LNCaP clone FGC (cell line): ENCODE measurements around the gene TAS1R3.
A peak's percentile ranks its signal among the peaks of the same experiment; 100 is the strongest.

Experiments used
- DNase-seq: peaks from one replicate; pipeline ENCODE4 v3.0.0-alpha.2; 2011; ENCODE audit warnings: low read depth
- H3K4me3 ChIP-seq: 2 replicates; pipeline ENCODE4 v1.5.1; 2011; ENCODE audit warnings: mild to moderate bottlenecking, low read depth, low read length, control low read depth
- CTCF ChIP-seq: IDR thresholded peaks from 2 replicates; pipeline ENCODE4 v1.5.1; 2012; ENCODE audit warnings: mild to moderate bottlenecking; ENCODE audit not compliant: control insufficient read depth, insufficient read depth; ENCODE audit errors: extremely low read depth

The TAS1R3 gene

GRCh38 chr1:1318131-1318652, 12.9 kb upstream of the TAS1R3 start:
- no peak overlapping the region for H3K4me3 ChIP-seq
- no peak for TF ChIP-seq CTCF
- peak; percentile 89 for DNase-seq

- H3K4me3 ChIP-seq = no peak overlapping the region
- TF ChIP-seq CTCF = no peak
- no peak for DNase-seq
Observed at GRCh38 chr1:1318777-1319645, 12.1 kb upstream of the TAS1R3 start.

- H3K4me3 ChIP-seq = no peak overlapping the region
- no peak for DNase-seq
- TF ChIP-seq CTCF = no peak
Observed at GRCh38 chr1:1319646-1319941, 11.5 kb upstream of the TAS1R3 start.

GRCh38 chr1:1320666-1321448, 10.2 kb upstream of the TAS1R3 start:
- no peak for TF ChIP-seq CTCF
- no peak overlapping the region for H3K4me3 ChIP-seq
- no peak for DNase-seq

- H3K4me3 ChIP-seq = no peak overlapping the region
- DNase-seq = no peak
- no peak for TF ChIP-seq CTCF
Observed at GRCh38 chr1:1321477-1321876, 9.6 kb upstream of the TAS1R3 start.

GRCh38 chr1:1322418-1322817, 8.7 kb upstream of the TAS1R3 start:
- no peak for TF ChIP-seq CTCF
- no peak for DNase-seq
- no peak overlapping the region for H3K4me3 ChIP-seq
